HG03159 (cell line): ENCODE results near the gene NDUFV1.
"Not testable (repeated sequence)": the region's sequence is repeated elsewhere in the genome, so short reads cannot be mapped to it uniquely, and the experiment has no call there.

Experiments
- ATAC-seq: cut with Tn5 transposase; IDR thresholded peaks from one replicate; pipeline ENCODE4 v1.9.1; 2021; ENCODE audit warnings: mild to moderate bottlenecking, moderate library complexity; ENCODE audit not compliant: unreplicated experiment

Gene NDUFV1

GRCh38 chr11:67652965-67653845 is 46.5 kb downstream of the NDUFV1 start:
- no peak for ATAC-seq

GRCh38 chr11:67654225-67654624 is 47.5 kb downstream of the NDUFV1 start:
- ATAC-seq = no peak

- ATAC-seq = no peak
Measured at GRCh38 chr11:67656278-67656922, 49.7 kb downstream of the NDUFV1 start.

GRCh38 chr11:67657300-67657699 is 50.6 kb downstream of the NDUFV1 start:
- no peak for ATAC-seq

- ATAC-seq = not testable (repeated sequence)
Measured at GRCh38 chr11:67659651-67660165, 53.0 kb downstream of the NDUFV1 start.

- not testable (repeated sequence) for ATAC-seq
Measured at GRCh38 chr11:67660752-67661151, 54.0 kb downstream of the NDUFV1 start.
